Measurements from ENCODE around the gene LRPPRC.

LRPPRC gene

DNA sequence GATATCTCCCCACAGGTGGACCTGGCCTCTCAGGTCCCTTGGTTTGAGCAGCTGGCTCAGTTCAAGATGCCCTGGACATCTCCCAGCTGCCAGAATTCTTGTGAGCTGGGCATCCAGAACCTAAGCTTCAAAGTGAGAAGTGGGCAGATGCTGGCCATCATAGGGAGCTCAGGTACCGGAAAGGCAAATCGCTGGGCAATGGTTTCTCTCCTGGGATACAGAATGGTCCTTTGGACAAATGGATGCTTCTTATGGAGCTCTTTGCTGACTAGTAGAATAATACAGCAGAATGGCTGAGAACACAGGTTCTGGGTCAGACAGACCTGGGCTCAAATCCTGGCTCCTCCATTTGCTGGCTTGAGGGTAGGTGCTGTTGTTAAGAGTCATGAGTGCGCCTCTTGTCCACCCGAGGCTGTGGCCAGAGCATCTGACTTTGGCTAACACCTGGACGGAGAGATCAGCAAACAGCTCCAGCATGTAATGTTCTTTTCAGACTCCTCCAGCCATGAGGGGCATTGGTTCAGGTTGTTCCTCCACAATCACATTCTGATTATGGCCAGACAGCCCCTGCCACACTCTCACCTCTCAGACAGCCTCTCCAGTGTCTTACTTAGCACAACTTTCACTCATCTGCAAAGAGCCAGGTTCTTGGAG, 149.5 kb downstream of the LRPPRC start:
- TF ChIP-seq, protein P1, sequence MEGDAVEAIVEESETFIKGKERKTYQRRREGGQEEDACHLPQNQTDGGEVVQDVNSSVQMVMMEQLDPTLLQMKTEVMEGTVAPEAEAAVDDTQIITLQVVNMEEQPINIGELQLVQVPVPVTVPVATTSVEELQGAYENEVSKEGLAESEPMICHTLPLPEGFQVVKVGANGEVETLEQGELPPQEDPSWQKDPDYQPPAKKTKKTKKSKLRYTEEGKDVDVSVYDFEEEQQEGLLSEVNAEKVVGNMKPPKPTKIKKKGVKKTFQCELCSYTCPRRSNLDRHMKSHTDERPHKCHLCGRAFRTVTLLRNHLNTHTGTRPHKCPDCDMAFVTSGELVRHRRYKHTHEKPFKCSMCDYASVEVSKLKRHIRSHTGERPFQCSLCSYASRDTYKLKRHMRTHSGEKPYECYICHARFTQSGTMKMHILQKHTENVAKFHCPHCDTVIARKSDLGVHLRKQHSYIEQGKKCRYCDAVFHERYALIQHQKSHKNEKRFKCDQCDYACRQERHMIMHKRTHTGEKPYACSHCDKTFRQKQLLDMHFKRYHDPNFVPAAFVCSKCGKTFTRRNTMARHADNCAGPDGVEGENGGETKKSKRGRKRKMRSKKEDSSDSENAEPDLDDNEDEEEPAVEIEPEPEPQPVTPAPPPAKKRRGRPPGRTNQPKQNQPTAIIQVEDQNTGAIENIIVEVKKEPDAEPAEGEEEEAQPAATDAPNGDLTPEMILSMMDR (IDR thresholded peaks at IDR 0.05; ENCODE audit: insufficient read depth, low read length, poor library complexity, severe bottlenecking), result no peak
- no peak for TF ChIP-seq EZH2phosphoT487 (conservative IDR thresholded peaks at IDR 0.05; ENCODE audit: low read length)
- Histone ChIP-seq H3K27me3 (ENCODE audit: low read length) (no peaks in the 10 kb centered on the region), H3F3A (ENCODE audit: insufficient read depth) (no peaks in the 10 kb centered on the region), H4K20me1 (ENCODE audit: low read depth, low read length) (no peaks in the 10 kb centered on the region), H3K36me3 (ENCODE audit: low read length) (no peaks in the 10 kb centered on the region), H3K4me3 (ENCODE audit: insufficient read depth, low read length, poor library complexity, severe bottlenecking) (no peak overlapping the region), H2AFZ (ENCODE audit: low read depth, low read length, severe bottlenecking) (no peak overlapping the region), H3K9me3 (ENCODE audit: insufficient read depth, low read length) (no peaks in the 10 kb centered on the region), H3K9ac (ENCODE audit: low read length) (no peak overlapping the region), H3K9me2 (replicated peaks; ENCODE audit: insufficient read depth, low read length) (no peaks in the 10 kb centered on the region), H3K4me2 (ENCODE audit: low read depth, low read length, poor library complexity, severe bottlenecking) (no peak overlapping the region), H3K27ac (ENCODE audit: low read depth, low read length) (no peak overlapping the region), H3K79me2 (ENCODE audit: insufficient read depth, low read length) (no peaks in the 10 kb centered on the region)

DNA sequence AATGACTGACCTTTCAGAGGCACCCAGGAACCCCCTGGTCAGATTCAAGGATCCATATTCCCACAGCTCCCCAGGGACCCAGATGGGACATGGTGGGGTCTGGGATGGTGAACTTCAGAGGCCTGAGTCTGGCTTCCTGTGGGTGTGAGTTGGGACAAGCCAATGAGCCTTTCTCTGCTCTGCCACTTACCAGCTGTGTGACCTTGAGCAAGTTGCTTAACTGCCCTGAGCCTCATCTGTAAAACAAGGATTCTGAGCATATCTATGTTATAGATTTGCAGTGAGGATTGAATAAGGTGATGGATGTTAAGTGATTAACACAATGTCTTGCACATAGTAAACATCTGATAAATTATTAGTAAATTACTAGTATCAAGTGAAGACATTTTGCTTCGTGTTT, 150.6 kb downstream of the LRPPRC start:
- Histone ChIP-seq H3K9me2 (replicated peaks; ENCODE audit: insufficient read depth, low read length) (no peaks in the 10 kb centered on the region), H3K9me3 (ENCODE audit: insufficient read depth, low read length) (no peaks in the 10 kb centered on the region), H3K27ac (ENCODE audit: low read depth, low read length) (no peak overlapping the region), H2AFZ (ENCODE audit: low read depth, low read length, severe bottlenecking) (no peak overlapping the region), H3F3A (ENCODE audit: insufficient read depth) (no peaks in the 10 kb centered on the region), H3K9ac (ENCODE audit: low read length) (no peak overlapping the region), H3K27me3 (ENCODE audit: low read length) (no peaks in the 10 kb centered on the region), H3K4me3 (ENCODE audit: insufficient read depth, low read length, poor library complexity, severe bottlenecking) (no peak overlapping the region), H4K20me1 (ENCODE audit: low read depth, low read length) (no peaks in the 10 kb centered on the region), H3K36me3 (ENCODE audit: low read length) (no peaks in the 10 kb centered on the region), H3K4me2 (ENCODE audit: low read depth, low read length, poor library complexity, severe bottlenecking) (no peak overlapping the region), H3K79me2 (ENCODE audit: insufficient read depth, low read length) (no peaks in the 10 kb centered on the region)
- no peak for TF ChIP-seq EZH2phosphoT487 (conservative IDR thresholded peaks at IDR 0.05; ENCODE audit: low read length)
- TF ChIP-seq, protein P1 (IDR thresholded peaks at IDR 0.05; ENCODE audit: insufficient read depth, low read length, poor library complexity, severe bottlenecking), result no peak

GRCh38 chr2:43842866-43843226, 152.9 kb downstream of the LRPPRC start:
- Histone ChIP-seq H3K9ac (ENCODE audit: low read length) (no peak overlapping the region), H4K20me1 (ENCODE audit: low read depth, low read length) (no peaks in the 10 kb centered on the region), H3K27me3 (ENCODE audit: low read length) (no peaks in the 10 kb centered on the region), H3K36me3 (ENCODE audit: low read length) (no peaks in the 10 kb centered on the region), H3K4me2 (ENCODE audit: low read depth, low read length, poor library complexity, severe bottlenecking) (no peak overlapping the region), H3K79me2 (ENCODE audit: insufficient read depth, low read length) (no peaks in the 10 kb centered on the region), H3F3A (ENCODE audit: insufficient read depth) (no peaks in the 10 kb centered on the region), H3K9me2 (replicated peaks; ENCODE audit: insufficient read depth, low read length) (no peaks in the 10 kb centered on the region), H3K4me3 (ENCODE audit: insufficient read depth, low read length, poor library complexity, severe bottlenecking) (no peak overlapping the region), H3K9me3 (ENCODE audit: insufficient read depth, low read length) (no peaks in the 10 kb centered on the region), H3K27ac (ENCODE audit: low read depth, low read length) (no peak overlapping the region), H2AFZ (ENCODE audit: low read depth, low read length, severe bottlenecking) (no peak overlapping the region)
- TF ChIP-seq, protein P1 (IDR thresholded peaks at IDR 0.05; ENCODE audit: insufficient read depth, low read length, poor library complexity, severe bottlenecking), result no peak
- TF ChIP-seq EZH2phosphoT487 (conservative IDR thresholded peaks at IDR 0.05; ENCODE audit: low read length), result no peak
